ENCODE results near the gene KLHL29. TPM values are rescaled to one million over a fixed set of nuclear protein-coding genes. Genes with fewer than 3 reads are reported as not detected.
A peak's percentile ranks its signal among the peaks of the same experiment; 100 is the strongest.

The KLHL29 gene
- total and polyA plus RNA-seq, 2 of the 13 experiments (the other 11 are each of a cell fraction or from before 2014, with no cell fraction given), result 0.01 TPM; not detected in 1

- TF ChIP-seq ZBTB3 (CRISPR knock-in tag; IDR thresholded peaks at IDR 0.05; ENCODE audit: borderline replicate concordance, low read depth) (no peak), CTCF (CRISPR knock-in tag; IDR thresholded peaks at IDR 0.05) (no peak), HMGXB3 (CRISPR knock-in tag; IDR thresholded peaks at IDR 0.05; ENCODE audit: borderline replicate concordance) (peak; percentile 50; the same call in 1 of the 2 replicates), NPAS2 (CRISPR knock-in tag; IDR thresholded peaks at IDR 0.05; ENCODE audit: borderline replicate concordance) (no peak), MEF2D (CRISPR knock-in tag; IDR thresholded peaks at IDR 0.05) (no peak), ZNF335 (CRISPR knock-in tag; IDR thresholded peaks at IDR 0.05) (no peak), GATA4 (IDR thresholded peaks at IDR 0.05; ENCODE audit: borderline replicate concordance, low read depth) (no peak), IRF1 (CRISPR knock-in tag; IDR thresholded peaks at IDR 0.05; ENCODE audit: low read depth) (no peak), NCOA5 (CRISPR knock-in tag; IDR thresholded peaks at IDR 0.05) (no peak), ZFP37 (CRISPR knock-in tag; IDR thresholded peaks at IDR 0.05; ENCODE audit: borderline replicate concordance) (peak; percentile 80; the same call in 1 of the 2 replicates), ZNF296 (CRISPR knock-in tag; conservative IDR thresholded peaks at IDR 0.05) (no peak), ZNF430 (CRISPR knock-in tag; IDR thresholded peaks at IDR 0.05) (no peak), BORCS8-MEF2B (CRISPR knock-in tag; IDR thresholded peaks at IDR 0.05) (no peak; the same call in 1 of the 2 replicates), CEBPG (CRISPR knock-in tag; IDR thresholded peaks at IDR 0.05) (0 out of 2 replicates have a peak, but pooled peaks have one; percentile 10), ZNF138 (CRISPR knock-in tag; IDR thresholded peaks at IDR 0.05; ENCODE audit: low read depth) (0 out of 2 replicates have a peak, but pooled peaks have one; percentile 38), ZSCAN22 (CRISPR knock-in tag; IDR thresholded peaks at IDR 0.05) (no peak), SRSF1 (optimal IDR thresholded peaks at IDR 0.05; ENCODE audit: low read depth, low read length) (no peak), KDM4B (CRISPR knock-in tag; IDR thresholded peaks at IDR 0.05) (no peak; the same call in 1 of the 2 replicates), HMG20A (CRISPR knock-in tag; IDR thresholded peaks at IDR 0.05; ENCODE audit: borderline replicate concordance) (no peak; the same call in 1 of the 2 replicates), ZNF614 (CRISPR knock-in tag; IDR thresholded peaks at IDR 0.05; ENCODE audit: borderline replicate concordance) (0 out of 2 replicates have a peak, but pooled peaks have one; percentile 21), MXI1 (IDR thresholded peaks at IDR 0.05; ENCODE audit: borderline replicate concordance, low read depth, low read length) (no peak; the same call in 2 of the 3 replicates), MAX (IDR thresholded peaks at IDR 0.05) (peak; percentile 84), POGZ (CRISPR knock-in tag; IDR thresholded peaks at IDR 0.05) (peak; percentile 72), ZNF83 (CRISPR knock-in tag; IDR thresholded peaks at IDR 0.05; ENCODE audit: borderline replicate concordance) (0 out of 2 replicates have a peak, but pooled peaks have one; percentile 71), ZSCAN21 (CRISPR knock-in tag; IDR thresholded peaks at IDR 0.05; ENCODE audit: borderline replicate concordance) (no peak)
These were observed 273.5 kb downstream of the KLHL29 start (continued) for GRCh38 chr2:23658466-23658942.

Measured in HepG2 (cell line).